IMR-90 (cell line): ENCODE measurements around the gene MPC2. TPM values are rescaled to one million over a fixed set of nuclear protein-coding genes. Genes with fewer than 3 reads are reported as not detected.

Experiments used
- ATAC-seq: fragments of 200-7000 bp; cut with Tn5 transposase; 2 replicates; pipeline ENCODE4 v1.9.1; 2020; ENCODE audit warnings: low read depth, mild to moderate bottlenecking, moderate library complexity
- BruUV-seq: library from RNA; stranded (reverse); fragments of 400-500 nt; replicated peaks from 2 replicates; lab custom pipeline; 2021; lab: Mats Ljungman, UMichigan
- CTCF ChIA-PET: fragments of 300-600 bp; formaldehyde crosslinking; extraction: SDS; loops from one replicate; lab custom pipeline; 2021; ENCODE audit warnings: antibody characterized with exemption; lab: Yijun Ruan, JAX
- POLR2A ChIA-PET: fragments of 300-600 bp; sonication (Branson Sonifier 250); formaldehyde crosslinking; loops from one replicate; lab custom pipeline; 2022; ENCODE audit warnings: antibody characterized with exemption; ENCODE audit not compliant: unreplicated experiment; lab: Charles Lee
- DNase-seq: peaks from one replicate; pipeline ENCODE4 v3.0.0; 2013
- H2AFZ ChIP-seq: replicated peaks from 2 replicates; pipeline ENCODE3; 2013; ENCODE audit warnings: low read length, mild to moderate bottlenecking; ENCODE audit not compliant: poor library complexity
- H2AK5ac ChIP-seq: 2 replicates; pipeline ENCODE4 v1.6.1; 2013; ENCODE audit warnings: low read depth, low read length, inconsistent platforms
- H2AK9ac ChIP-seq: replicated peaks from 2 replicates; pipeline ENCODE3; 2013; ENCODE audit warnings: mild to moderate bottlenecking, low read depth, low read length, moderate library complexity; ENCODE audit not compliant: poor library complexity
- H2BK120ac ChIP-seq: 2 replicates; pipeline ENCODE4 v1.6.1; 2013; ENCODE audit warnings: low read depth, low read length, inconsistent platforms
- H2BK15ac ChIP-seq: 3 replicates; pipeline ENCODE4 v1.6.1; 2013; ENCODE audit warnings: low read depth, low read length, inconsistent platforms
- H2BK20ac ChIP-seq: 2 replicates; pipeline ENCODE4 v1.6.1; 2013; ENCODE audit warnings: low read depth, mild to moderate bottlenecking, inconsistent platforms, low read length, moderate library complexity
- H2BK5ac ChIP-seq: 2 replicates; pipeline ENCODE4 v1.6.1; 2013; ENCODE audit warnings: mild to moderate bottlenecking, low read depth, low read length, inconsistent platforms; ENCODE audit not compliant: poor library complexity, severe bottlenecking
- H3K14ac ChIP-seq: replicated peaks from 2 replicates; pipeline ENCODE4 v1.6.1; 2013; ENCODE audit warnings: low read depth, low read length, inconsistent platforms
- H3K18ac ChIP-seq: 2 replicates; pipeline ENCODE4 v1.6.1; 2013; ENCODE audit warnings: low read depth, low read length, control low read depth
- H3K23ac ChIP-seq: 2 replicates; pipeline ENCODE4 v1.6.1; 2013; ENCODE audit warnings: low read depth, low read length, inconsistent platforms
- H3K27ac ChIP-seq: 2 replicates; pipeline ENCODE4 v1.5.1; 2013; ENCODE audit warnings: mild to moderate bottlenecking, control low read depth, low read length; ENCODE audit not compliant: insufficient read depth
- H3K27me3 ChIP-seq: 2 replicates; pipeline ENCODE4 v1.6.1; 2013; ENCODE audit warnings: low read length; ENCODE audit not compliant: control insufficient read depth, insufficient read depth
- H3K36me3 ChIP-seq: 2 replicates; pipeline ENCODE4 v1.6.1; 2013; ENCODE audit warnings: low read length, mixed read lengths; ENCODE audit not compliant: control insufficient read depth, insufficient read depth
- H3K4ac ChIP-seq: 2 replicates; pipeline ENCODE4 v1.6.1; 2013; ENCODE audit warnings: low read depth, low read length, inconsistent platforms
- H3K4me1 ChIP-seq: 2 replicates; pipeline ENCODE4 v1.6.1; 2013; ENCODE audit warnings: low read length, mixed read lengths; ENCODE audit not compliant: control insufficient read depth, insufficient read depth
- H3K4me2 ChIP-seq: 2 replicates; pipeline ENCODE4 v1.6.1; 2013; ENCODE audit warnings: low read depth, mild to moderate bottlenecking, control low read depth, low read length, moderate library complexity
- H3K4me3 ChIP-seq: 2 replicates; pipeline ENCODE4 v1.5.1; 2013; ENCODE audit warnings: low read depth, mild to moderate bottlenecking, control low read depth, low read length, moderate library complexity; ENCODE audit not compliant: insufficient read depth
- H3K56ac ChIP-seq: 2 replicates; pipeline ENCODE4 v1.6.1; 2013; ENCODE audit warnings: low read length, inconsistent platforms; ENCODE audit not compliant: insufficient read depth; ENCODE audit errors: extremely low read depth
- H3K79me1 ChIP-seq, 2 experiments: 2 replicates each; pipeline ENCODE4 v1.6.1; 2013; ENCODE audit warnings: low read length in 2 of 2, inconsistent platforms in 1 of 2, low read depth in 1 of 2
- H3K9ac ChIP-seq: 2 replicates; pipeline ENCODE4 v1.6.1; 2013; ENCODE audit warnings: low read depth, low read length, control low read depth
- H3K9me1 ChIP-seq: 2 replicates; pipeline ENCODE4 v1.6.1; 2013; ENCODE audit warnings: low read length, inconsistent platforms; ENCODE audit not compliant: insufficient read depth
- H3K9me3 ChIP-seq: 2 replicates; pipeline ENCODE4 v1.6.1; 2013; ENCODE audit warnings: low read length; ENCODE audit not compliant: control insufficient read depth, insufficient read depth
- H4K20me1 ChIP-seq: 2 replicates; pipeline ENCODE4 v1.6.1; 2013; ENCODE audit warnings: low read length, inconsistent platforms; ENCODE audit not compliant: insufficient read depth
- H4K5ac ChIP-seq: 2 replicates; pipeline ENCODE4 v1.6.1; 2013; ENCODE audit warnings: mild to moderate bottlenecking, low read depth, low read length, control low read depth
- H4K8ac ChIP-seq, 2 experiments: 2 replicates each; pipeline ENCODE4 v1.6.1; 2013; ENCODE audit warnings: low read depth in 2 of 2, low read length in 2 of 2, control low read depth in 1 of 2, inconsistent platforms in 1 of 2
- H4K91ac ChIP-seq: 2 replicates; pipeline ENCODE4 v1.6.1; 2013; ENCODE audit warnings: low read depth, low read length, inconsistent platforms; ENCODE audit not compliant: insufficient read depth
- MAZ ChIP-seq: IDR thresholded peaks from 2 replicates; pipeline ENCODE4 v1.6.1; 2012; ENCODE audit warnings: low read depth, mild to moderate bottlenecking, low read length, improper control_type of control experiment, moderate library complexity, borderline replicate concordance
- MXI1 ChIP-seq: IDR thresholded peaks from 2 replicates; pipeline ENCODE4 v1.6.1; 2012; ENCODE audit warnings: low read depth, mild to moderate bottlenecking, low read length, moderate library complexity, borderline replicate concordance
- RAD21 ChIP-seq: IDR thresholded peaks from 2 replicates; pipeline ENCODE4 v1.6.1; 2012; ENCODE audit warnings: low read length, improper control_type of control experiment
- WGBS, 2 experiments: methylation state at CpG; one replicate each; pipeline versions ENCODE4 v1.1.5 to v1.1.7; 2013; ENCODE audit warnings: missing lambda C conversion rate in 2 of 2; ENCODE audit not compliant: insufficient read length in 1 of 2; ENCODE audit errors: extremely low coverage in 2 of 2; 5-methylcytosine and 5-hydroxymethylcytosine counted together
- dilution Hi-C: fragments of 300-500 bp; cut with HindIII; formaldehyde crosslinking; loops from one replicate; pipeline ENCODE4 v1.14.3; 2018; ENCODE audit warnings: low sequenced_read_pairs; ENCODE audit not compliant: unreplicated experiment
- in situ Hi-C: fragments of 300-500 bp; cut with MboI; formaldehyde crosslinking; loops from 3 replicates; pipeline ENCODE4 v1.14.3; 2019; ENCODE audit warnings: low sequenced_read_pairs, inconsistent platforms, mixed read lengths
- intact Hi-C: fragments of 100-400 bp; cut with micrococcal nuclease; formaldehyde crosslinking; loops from 2 replicates; pipeline ENCODE4 v1.10.0; 2022
- polyA plus RNA-seq, 3 experiments: library from polyadenylated mRNA; depleted of rRNA; stranded (reverse); fragments of >200 nt; gene quantifications; 2 replicates each; pipeline ENCODE4 v1.2.3, GENCODE V29; 2012; ENCODE audit warnings: low replicate concordance in 1 of 3
- total RNA-seq: library from RNA; depleted of rRNA; stranded (reverse); fragments of >200 nt; gene quantifications from 2 replicates; pipeline ENCODE4 v1.2.3, GENCODE V29; 2012
- TF ChIP-seq, protein P1 (sequence below): fragments of 150-350 bp; IDR thresholded peaks from 2 replicates; pipeline ENCODE4 v1.6.1; 2017; ENCODE audit warnings: mild to moderate bottlenecking, antibody characterized with exemption, low read length, low read depth
- TF ChIP-seq, protein P2 (sequence below): fragments of 150-350 bp; IDR thresholded peaks from 2 replicates; pipeline ENCODE4 v1.6.1; 2016; ENCODE audit warnings: low read depth, mild to moderate bottlenecking, low read length, moderate library complexity, borderline replicate concordance

MPC2 gene
- total and polyA plus RNA-seq, 2 of the 4 experiments (the other 2 are of a cell fraction): 35.0 to 42.9 TPM

DNA sequence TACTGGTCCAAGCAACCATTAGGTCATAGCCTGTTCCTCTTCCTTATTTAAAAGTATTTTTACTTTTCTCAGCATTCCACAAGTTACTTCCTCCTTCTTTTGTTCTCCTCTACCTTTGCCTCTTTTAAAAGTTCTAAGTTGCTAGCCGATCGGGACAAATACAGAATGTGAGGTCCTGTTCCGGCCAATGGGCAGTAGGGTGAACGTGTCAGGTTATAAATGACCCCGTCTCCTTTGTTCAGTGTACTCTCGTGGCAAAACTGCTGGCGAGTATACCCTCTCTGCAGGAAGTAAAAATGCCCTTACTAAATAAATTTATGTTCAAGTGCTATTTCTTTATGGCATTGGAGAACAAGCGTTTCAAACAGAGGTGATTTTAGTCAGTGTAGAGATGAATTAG lies 25.5 kb downstream of the MPC2 start:
- H3K79me1 ChIP-seq: no peaks in the 10 kb centered on the region
- in situ Hi-C loops: no loop called here
- no peak overlapping the region for H3K56ac ChIP-seq
- H2BK5ac ChIP-seq: no peak overlapping the region
- no peak; the same call in 1 of the 2 replicates for ATAC-seq
- no peak overlapping the region for H2BK20ac ChIP-seq
- H4K8ac ChIP-seq: no peak overlapping the region
- WGBS, 2 experiments: no CpG with 5 or more reads among the region's 8 CpGs
- no peaks in the 10 kb centered on the region for H4K20me1 ChIP-seq
- H3K4me3 ChIP-seq: no peak overlapping the region
- dilution Hi-C loops: no loop called here
- H3K18ac ChIP-seq: no peak overlapping the region
- CTCF ChIA-PET: no interaction called here
- H3K4me2 ChIP-seq: no peak overlapping the region
- no peaks in the 10 kb centered on the region for H3K27me3 ChIP-seq
- TF ChIP-seq, protein P1, sequence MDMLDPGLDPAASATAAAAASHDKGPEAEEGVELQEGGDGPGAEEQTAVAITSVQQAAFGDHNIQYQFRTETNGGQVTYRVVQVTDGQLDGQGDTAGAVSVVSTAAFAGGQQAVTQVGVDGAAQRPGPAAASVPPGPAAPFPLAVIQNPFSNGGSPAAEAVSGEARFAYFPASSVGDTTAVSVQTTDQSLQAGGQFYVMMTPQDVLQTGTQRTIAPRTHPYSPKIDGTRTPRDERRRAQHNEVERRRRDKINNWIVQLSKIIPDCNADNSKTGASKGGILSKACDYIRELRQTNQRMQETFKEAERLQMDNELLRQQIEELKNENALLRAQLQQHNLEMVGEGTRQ: no peak
- TF ChIP-seq RAD21 (no peak), MAZ (no peak), MXI1 (no peak)
- TF ChIP-seq, protein P2, sequence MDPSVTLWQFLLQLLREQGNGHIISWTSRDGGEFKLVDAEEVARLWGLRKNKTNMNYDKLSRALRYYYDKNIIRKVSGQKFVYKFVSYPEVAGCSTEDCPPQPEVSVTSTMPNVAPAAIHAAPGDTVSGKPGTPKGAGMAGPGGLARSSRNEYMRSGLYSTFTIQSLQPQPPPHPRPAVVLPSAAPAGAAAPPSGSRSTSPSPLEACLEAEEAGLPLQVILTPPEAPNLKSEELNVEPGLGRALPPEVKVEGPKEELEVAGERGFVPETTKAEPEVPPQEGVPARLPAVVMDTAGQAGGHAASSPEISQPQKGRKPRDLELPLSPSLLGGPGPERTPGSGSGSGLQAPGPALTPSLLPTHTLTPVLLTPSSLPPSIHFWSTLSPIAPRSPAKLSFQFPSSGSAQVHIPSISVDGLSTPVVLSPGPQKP: no peak
- DNase-seq: no peak
- H3K9ac ChIP-seq: no peak overlapping the region
- H3K4ac ChIP-seq: no peak overlapping the region
- H2BK15ac ChIP-seq: no peak overlapping the region
- 0 out of 2 replicates have a peak, but pooled peaks cover 3% of the 10 kb centered on the region for H3K9me1 ChIP-seq
- no peak overlapping the region for H2AK5ac ChIP-seq
- peaks cover 4% of the 10 kb centered on the region; the same call in 1 of the 2 replicates for H3K9me3 ChIP-seq
- peaks cover 5% of the 10 kb centered on the region for H3K36me3 ChIP-seq
- H3K4me1 ChIP-seq: no peaks in the 10 kb centered on the region; the same call in 1 of the 2 replicates
- H3K14ac ChIP-seq: 0 out of 2 replicates have a peak overlapping the region, but pooled peaks have one; percentile 56
- H4K5ac ChIP-seq: no peak overlapping the region
- no TSS peak for BruUV-seq
- POLR2A ChIA-PET: no interaction called here
- intact Hi-C loops: loop anchor here (2.0 kb wide), 1 partner anchor 53 kb away; no protein-coding TSS in a partner anchor
- no peak overlapping the region for H2AFZ ChIP-seq
- no peak overlapping the region for H2BK120ac ChIP-seq
- H4K91ac ChIP-seq: no peak overlapping the region
- no peak overlapping the region for H2AK9ac ChIP-seq
- H3K23ac ChIP-seq: no peak overlapping the region
- H3K27ac ChIP-seq: no peak overlapping the region
